Epithelial cell of proximal tubule (primary cell): ENCODE data around the gene SMOC1. TPM values are rescaled to one million over a fixed set of nuclear protein-coding genes. Genes with fewer than 3 reads are reported as not detected.

ENCODE experiments used
- DNase-seq: peaks from one replicate; pipeline ENCODE4 v3.0.0-alpha.2; 2011; ENCODE audit warnings: low read depth
- H3K4me3 ChIP-seq: 2 replicates; pipeline ENCODE4 v1.5.1; 2011; ENCODE audit warnings: low read depth, mild to moderate bottlenecking, low read length
- total RNA-seq: library from RNA; depleted of rRNA; stranded (reverse); fragments of >200 nt; gene quantifications from 2 replicates; pipeline ENCODE4 v1.2.3, GENCODE V29; 2015
- TF ChIP-seq, protein P1 (sequence below): conservative IDR thresholded peaks from 2 replicates; pipeline ENCODE4 v1.5.1; 2012; ENCODE audit warnings: low read depth, mild to moderate bottlenecking, low read length

The SMOC1 gene
- total RNA-seq, 1 donor from 2014 or later, result 7.4 TPM

DNA sequence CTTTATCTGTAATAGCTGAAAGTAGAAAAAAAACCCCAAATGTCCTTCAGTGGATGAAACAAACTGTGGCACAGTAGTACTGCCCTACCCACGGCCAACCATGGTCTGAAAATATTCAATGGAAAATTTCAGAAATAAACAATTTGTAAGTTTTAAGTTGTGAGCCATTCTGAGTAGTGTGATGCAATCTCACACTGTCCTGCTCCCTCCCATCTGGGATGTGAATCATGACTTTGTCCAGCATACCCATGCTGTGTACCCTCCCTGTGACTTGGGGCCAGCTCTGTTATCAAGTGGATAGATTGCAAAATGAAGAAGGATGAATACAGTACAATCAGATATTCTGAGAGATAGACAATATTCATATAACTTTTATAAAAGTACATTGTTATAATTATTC is 106.2 kb downstream of the SMOC1 start:
- TF ChIP-seq, protein P1, sequence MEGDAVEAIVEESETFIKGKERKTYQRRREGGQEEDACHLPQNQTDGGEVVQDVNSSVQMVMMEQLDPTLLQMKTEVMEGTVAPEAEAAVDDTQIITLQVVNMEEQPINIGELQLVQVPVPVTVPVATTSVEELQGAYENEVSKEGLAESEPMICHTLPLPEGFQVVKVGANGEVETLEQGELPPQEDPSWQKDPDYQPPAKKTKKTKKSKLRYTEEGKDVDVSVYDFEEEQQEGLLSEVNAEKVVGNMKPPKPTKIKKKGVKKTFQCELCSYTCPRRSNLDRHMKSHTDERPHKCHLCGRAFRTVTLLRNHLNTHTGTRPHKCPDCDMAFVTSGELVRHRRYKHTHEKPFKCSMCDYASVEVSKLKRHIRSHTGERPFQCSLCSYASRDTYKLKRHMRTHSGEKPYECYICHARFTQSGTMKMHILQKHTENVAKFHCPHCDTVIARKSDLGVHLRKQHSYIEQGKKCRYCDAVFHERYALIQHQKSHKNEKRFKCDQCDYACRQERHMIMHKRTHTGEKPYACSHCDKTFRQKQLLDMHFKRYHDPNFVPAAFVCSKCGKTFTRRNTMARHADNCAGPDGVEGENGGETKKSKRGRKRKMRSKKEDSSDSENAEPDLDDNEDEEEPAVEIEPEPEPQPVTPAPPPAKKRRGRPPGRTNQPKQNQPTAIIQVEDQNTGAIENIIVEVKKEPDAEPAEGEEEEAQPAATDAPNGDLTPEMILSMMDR, result no peak
- H3K4me3 ChIP-seq, result no peak overlapping the region
- no peak for DNase-seq

DNA sequence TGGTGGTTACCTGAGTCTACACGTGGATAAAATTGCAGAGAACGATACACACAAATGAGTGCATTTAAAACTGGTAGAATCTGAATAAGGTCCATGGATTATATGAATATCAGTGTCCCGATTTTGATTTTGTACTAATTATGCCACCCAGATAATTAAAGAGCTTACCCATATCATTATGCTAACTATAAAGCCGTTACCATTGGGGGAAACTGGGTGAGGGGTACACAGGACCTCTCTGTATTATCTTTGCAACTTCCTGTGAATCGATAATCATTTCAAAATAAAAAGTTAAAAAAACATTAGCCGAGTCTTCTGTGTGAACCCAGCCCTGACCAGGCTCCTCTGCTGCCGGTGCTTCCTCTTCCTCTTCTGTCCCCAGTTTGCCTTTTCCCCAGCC is 107.1 kb downstream of the SMOC1 start:
- H3K4me3 ChIP-seq, result no peak overlapping the region
- DNase-seq, result no peak
- TF ChIP-seq, protein P1, result no peak

DNA sequence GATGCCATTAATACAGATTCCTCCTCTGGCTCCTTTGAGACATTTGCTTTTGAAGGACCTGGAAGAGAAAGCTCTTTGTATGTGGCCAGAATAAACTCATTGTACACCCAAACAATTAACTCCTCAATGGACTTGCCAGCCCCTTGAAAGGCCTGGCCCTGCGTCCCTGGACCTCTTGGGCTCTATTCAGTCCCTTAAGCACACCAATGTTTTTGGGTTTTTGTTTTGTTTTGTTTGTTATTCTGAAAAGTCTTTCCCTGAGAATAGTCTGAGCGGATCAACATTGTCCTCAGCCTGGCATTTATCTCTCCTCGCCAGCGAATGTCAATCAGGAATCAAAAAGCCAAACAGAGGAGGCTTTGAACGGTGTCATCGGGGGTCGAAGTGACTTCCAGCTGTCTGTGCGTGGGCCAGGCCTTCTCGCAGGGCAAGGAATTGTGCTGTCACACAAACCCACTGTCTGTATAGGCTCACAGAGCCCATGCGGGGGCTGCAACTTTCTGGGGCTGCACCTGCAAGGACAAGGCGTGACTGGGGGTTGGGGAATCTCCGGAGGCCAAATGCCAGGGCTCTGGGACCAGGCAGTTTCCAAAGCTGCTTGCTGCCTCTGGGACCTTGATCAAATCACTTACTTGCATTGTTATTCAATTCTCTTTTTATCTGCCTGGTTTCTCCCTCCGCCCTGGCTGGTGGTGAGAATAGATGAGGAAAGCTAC is 108.3 kb downstream of the SMOC1 start:
- TF ChIP-seq, protein P1, result no peak
- no peak for DNase-seq
- H3K4me3 ChIP-seq, result no peak overlapping the region

DNA sequence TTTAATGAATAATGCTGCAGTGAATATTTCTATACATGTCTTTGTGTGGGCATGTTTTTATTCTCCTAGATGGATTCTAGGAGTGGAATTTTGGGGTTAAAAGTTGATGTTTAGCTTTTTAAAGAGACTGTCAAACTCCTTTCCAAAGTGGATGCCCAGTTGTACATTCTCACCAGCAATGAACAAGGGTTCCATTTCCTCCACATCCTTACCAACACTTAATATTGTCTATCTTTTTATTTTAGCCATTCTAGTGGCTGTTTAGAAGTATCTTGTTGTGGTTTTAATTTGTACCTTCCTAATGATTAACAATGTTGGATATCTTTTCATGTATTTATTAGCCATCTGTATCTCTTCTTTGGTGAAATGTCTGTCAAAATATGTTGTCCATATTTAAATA is 109.8 kb downstream of the SMOC1 start:
- H3K4me3 ChIP-seq, result no peak overlapping the region
- no peak for DNase-seq
- TF ChIP-seq, protein P1, result no peak

DNA sequence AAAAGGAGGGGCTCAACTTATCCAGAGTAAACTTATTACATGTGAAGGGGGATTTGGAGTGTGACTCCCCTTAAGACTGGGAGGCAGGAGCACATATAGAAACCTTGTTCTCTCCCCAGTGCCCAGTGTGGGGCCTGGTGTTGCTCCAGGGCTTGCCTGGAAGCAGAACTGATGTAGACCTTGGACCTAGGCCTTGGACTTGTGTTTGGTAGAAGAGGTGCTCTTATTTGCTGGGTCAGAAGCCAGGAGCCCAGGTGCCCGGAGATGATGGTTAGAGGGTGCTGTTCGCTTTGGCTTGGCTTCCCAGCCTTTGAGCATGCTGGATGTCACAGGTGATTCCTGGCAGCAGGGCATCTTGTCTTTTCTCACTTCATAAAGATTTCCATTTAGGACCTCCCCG is 110.4 kb downstream of the SMOC1 start:
- no peak overlapping the region for H3K4me3 ChIP-seq
- TF ChIP-seq, protein P1, result no peak

DNA sequence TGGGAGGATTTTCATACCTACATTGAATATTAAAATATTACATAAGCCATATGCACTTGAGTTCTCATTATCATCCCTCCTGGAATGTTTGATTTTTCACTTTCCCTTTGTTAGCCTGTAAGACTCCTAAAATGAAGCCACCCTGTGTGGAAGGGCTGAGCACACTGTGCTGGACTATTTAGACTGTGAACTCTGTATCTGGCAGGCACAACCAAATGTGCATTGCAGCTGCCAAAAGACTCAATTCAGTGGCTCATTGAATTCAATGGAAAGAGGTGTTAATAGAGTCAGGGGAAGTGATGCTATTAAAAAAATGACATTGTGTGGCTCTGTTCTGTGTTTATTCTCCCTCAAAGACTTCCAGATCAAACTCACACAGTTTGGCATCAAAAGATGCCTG is 111.1 kb downstream of the SMOC1 start:
- H3K4me3 ChIP-seq, result no peak overlapping the region
- TF ChIP-seq, protein P1, result no peak

More for the DNA sequence above, 110.4 kb downstream of the SMOC1 start:
- no peak for DNase-seq

DNA sequence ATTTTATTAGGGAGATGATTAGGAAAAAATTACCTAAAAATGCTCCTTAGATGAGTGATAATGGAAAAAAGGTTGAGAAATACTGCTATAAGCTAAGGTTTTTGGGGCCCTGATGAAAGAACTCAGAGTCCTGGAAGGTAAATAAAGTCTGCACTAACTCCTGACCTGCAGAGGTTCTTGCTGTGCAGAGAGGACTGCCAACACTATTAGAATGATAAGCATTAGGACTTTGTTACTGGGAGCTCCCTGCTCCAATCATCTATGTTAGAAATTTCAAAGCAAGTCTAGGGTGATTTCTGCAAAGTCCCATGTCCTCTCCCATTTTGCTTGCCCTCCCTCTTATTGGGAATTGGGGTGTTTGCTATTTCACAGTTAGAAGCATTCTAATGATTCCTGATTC is 112.2 kb downstream of the SMOC1 start:
- no peak overlapping the region for H3K4me3 ChIP-seq
- DNase-seq, result no peak
- TF ChIP-seq, protein P1, result no peak

More for the DNA sequence above, 111.1 kb downstream of the SMOC1 start:
- DNase-seq, result no peak
